GM18951 (cell line): ENCODE measurements around the gene LPCAT3.
"Not testable (repeated sequence)": the region's sequence is repeated elsewhere in the genome, so short reads cannot be mapped to it uniquely, and the experiment has no call there.

Experiments
- POLR2A ChIP-seq: IDR thresholded peaks from 4 replicates; pipeline ENCODE4 v1.6.1; 2011; ENCODE audit warnings: mild to moderate bottlenecking; ENCODE audit not compliant: insufficient read length, insufficient read depth; ENCODE audit errors: extremely low read depth
- in situ Hi-C: fragments of 300-500 bp; cut with MboI; formaldehyde crosslinking; loops from one replicate; pipeline ENCODE4 v1.12.0; 2022; ENCODE audit warnings: low sequenced_read_pairs, mixed read lengths, inconsistent platforms; ENCODE audit not compliant: unreplicated experiment

The LPCAT3 gene

GRCh38 chr12:7018350-7019042, at the start of gene LPCAT3:
Gene LPCAT3 (minus strand): TSS chr12:7018476. CDS start chr12:7018424, 52 bp downstream.
- peak; percentile 86 for TF ChIP-seq POLR2A
- in situ Hi-C loops: no loop called here

- TF ChIP-seq POLR2A: no peak
- in situ Hi-C loops: no loop called here
Observed at GRCh38 chr12:7067096-7067495, 48.8 kb upstream of the LPCAT3 start.

GRCh38 chr12:7066596-7066995, 48.3 kb upstream of the LPCAT3 start:
- in situ Hi-C loops: no loop called here
- TF ChIP-seq POLR2A: no peak

- TF ChIP-seq POLR2A: no peak
- in situ Hi-C loops: no loop called here
Observed at GRCh38 chr12:7065073-7065623, 46.9 kb upstream of the LPCAT3 start.

- TF ChIP-seq POLR2A: no peak
- in situ Hi-C loops: no loop called here
Observed at GRCh38 chr12:7064516-7064915, 46.2 kb upstream of the LPCAT3 start.

GRCh38 chr12:7061596-7061995, 43.3 kb upstream of the LPCAT3 start:
- in situ Hi-C loops: no loop called here
- no peak for TF ChIP-seq POLR2A

GRCh38 chr12:7061138-7061537, 42.9 kb upstream of the LPCAT3 start:
- in situ Hi-C loops: no loop called here
- TF ChIP-seq POLR2A: no peak

GRCh38 chr12:7060353-7060954, 42.2 kb upstream of the LPCAT3 start, which contains the start of gene C1S:
Gene C1S (plus strand): TSS chr12:7060718. CDS start chr12:7061913, 1,195 bp downstream.
- in situ Hi-C loops: no loop called here
- TF ChIP-seq POLR2A: no peak

- no peak for TF ChIP-seq POLR2A
- in situ Hi-C loops: no loop called here
Observed at GRCh38 chr12:7059780-7060179, 41.5 kb upstream of the LPCAT3 start.

GRCh38 chr12:7058850-7059395, 40.6 kb upstream of the LPCAT3 start:
- in situ Hi-C loops: no loop called here
- no peak for TF ChIP-seq POLR2A

- in situ Hi-C loops: no loop called here
- no peak for TF ChIP-seq POLR2A
Observed at GRCh38 chr12:7058163-7058845, 40.0 kb upstream of the LPCAT3 start.

- in situ Hi-C loops: not testable (repeated sequence)
Observed at GRCh38 chr12:7055736-7056135, 37.5 kb upstream of the LPCAT3 start.

- TF ChIP-seq POLR2A: no peak
- in situ Hi-C loops: no loop called here
Observed at GRCh38 chr12:7054925-7055324, 36.6 kb upstream of the LPCAT3 start.

GRCh38 chr12:7049973-7050372, 31.7 kb upstream of the LPCAT3 start:
- in situ Hi-C loops: not testable (repeated sequence)

- in situ Hi-C loops: not testable (repeated sequence)
Observed at GRCh38 chr12:7049445-7049951, 31.2 kb upstream of the LPCAT3 start.
